ENCODE data around the gene TDRD15. TPM values are rescaled to one million over a fixed set of nuclear protein-coding genes. Genes with fewer than 3 reads are reported as not detected.

TDRD15 gene
- total and polyA plus RNA-seq, 2 donors (not counting 3 experiments of a cell fraction or from before 2014, with no cell fraction given), result not detected

GRCh38 chr2:21095178-21095577, 28.6 kb upstream of the TDRD15 start:
- TF ChIP-seq POLR2AphosphoS5 (IDR thresholded peaks at IDR 0.05; ENCODE audit: insufficient read depth, low read depth, low read length), result no peak
- no peak for TF ChIP-seq CTCF (IDR thresholded peaks at IDR 0.05; ENCODE audit: extremely low read depth in 1 of 2, insufficient read depth in 1 of 2, low read depth in 1 of 2, low read length in 2 of 2)
- TF ChIP-seq POLR2A (IDR thresholded peaks at IDR 0.05; ENCODE audit: low read depth, low read length), result no peak
- TF ChIP-seq FOS (IDR thresholded peaks at IDR 0.05; ENCODE audit: borderline replicate concordance, insufficient read depth, low read length), result no peak
- no peak for TF ChIP-seq JUN (IDR thresholded peaks at IDR 0.05; ENCODE audit: borderline replicate concordance, insufficient read depth, insufficient read length, low read depth)
- TF ChIP-seq MYC (IDR thresholded peaks at IDR 0.05; ENCODE audit: low read depth, low read length), result no peak
- TF ChIP-seq MAX (IDR thresholded peaks at IDR 0.05; ENCODE audit: insufficient read depth, insufficient read length), result no peak
- no peak for TF ChIP-seq GATA2 (IDR thresholded peaks at IDR 0.05; ENCODE audit: insufficient read depth, insufficient read length, low read depth, low read length)
- TF ChIP-seq EZH2 (IDR thresholded peaks at IDR 0.05; ENCODE audit: borderline replicate concordance, low read depth, low read length, severe bottlenecking), result no peak
- Histone ChIP-seq H3K9me1 (replicated peaks; ENCODE audit: control insufficient read depth, extremely low read depth, insufficient read depth, low read length) (no peaks in the 10 kb centered on the region), H3K4me3 (replicated peaks in 1 of 3; ENCODE audit: insufficient read depth in 1 of 3, low read depth in 1 of 3, low read length in 3 of 3) (no peak overlapping the region), H3K36me3 (ENCODE audit: control insufficient read depth in 2 of 2, extremely low read depth in 1 of 2, insufficient read depth in 2 of 2, low read length in 2 of 2) (no peaks in the 10 kb centered on the region), H3K9me3 (replicated peaks; ENCODE audit: control insufficient read depth, insufficient read depth, low read length) (no peaks in the 10 kb centered on the region), H4K20me1 (replicated peaks; ENCODE audit: control insufficient read depth, extremely low read depth, insufficient read depth, low read length) (no peaks in the 10 kb centered on the region), H3K4me1 (ENCODE audit: control insufficient read depth, extremely low read depth, insufficient read depth, low read length) (no peaks in the 10 kb centered on the region), H3K9ac (replicated peaks; ENCODE audit: extremely low read depth, insufficient read depth, low read length) (no peak overlapping the region), H3K27ac (ENCODE audit: insufficient read depth, low read depth, low read length) (no peak overlapping the region), H3K79me2 (ENCODE audit: control insufficient read depth, insufficient read depth, low read length) (no peaks in the 10 kb centered on the region), H3K4me2 (ENCODE audit: insufficient read depth, low read length) (no peak overlapping the region), H2AFZ (ENCODE audit: low read depth, low read length) (no peak overlapping the region), H3K27me3 (ENCODE audit: control insufficient read depth in 2 of 2, insufficient read depth in 2 of 2, low read length in 2 of 2) (peaks cover 0 to 2% of the 10 kb centered on the region in 2 experiments)
- ChIA-PET POLR2A (no interaction called here), CTCF (no interaction called here)
- dilution Hi-C loops (cut with MboI; ENCODE audit: extremely low pct_ligation_motif_present, low sequenced_read_pairs), result no loop called here
- FAIRE-seq (no peak), DNase-seq (ENCODE audit: low read depth, low spot score) (no peak)
- BruUV-seq (replicated peaks), result no TSS peak
- intact Hi-C loops (cut with micrococcal nuclease), result no loop called here
